Ovary (tissue), 3 donors: ENCODE measurements around the gene ZNF777.

Experiments used
- POLR2A ChIP-seq: fragments of 450-650 bp; IDR thresholded peaks from one replicate; pipeline ENCODE4 v1.6.1; 2017; ENCODE audit warnings: antibody characterized with exemption, mild to moderate bottlenecking, moderate library complexity
- TF ChIP-seq, protein P1 (sequence below), 3 donors: fragments of 450-650 bp in 2 of 3; fragments of 200-600 bp in 1 of 3; IDR thresholded peaks; one replicate each; pipeline versions ENCODE4 v1.5.1 to v1.8.0; 2016 to 2022; ENCODE audit warnings: antibody characterized with exemption in 3 of 3, mild to moderate bottlenecking in 1 of 3
- donor health status: DM: no; HTN: no; CAD: no.

GRCh38 chr7:149443523-149443922 is 17.3 kb downstream of the ZNF777 start:
- TF ChIP-seq, protein P1, sequence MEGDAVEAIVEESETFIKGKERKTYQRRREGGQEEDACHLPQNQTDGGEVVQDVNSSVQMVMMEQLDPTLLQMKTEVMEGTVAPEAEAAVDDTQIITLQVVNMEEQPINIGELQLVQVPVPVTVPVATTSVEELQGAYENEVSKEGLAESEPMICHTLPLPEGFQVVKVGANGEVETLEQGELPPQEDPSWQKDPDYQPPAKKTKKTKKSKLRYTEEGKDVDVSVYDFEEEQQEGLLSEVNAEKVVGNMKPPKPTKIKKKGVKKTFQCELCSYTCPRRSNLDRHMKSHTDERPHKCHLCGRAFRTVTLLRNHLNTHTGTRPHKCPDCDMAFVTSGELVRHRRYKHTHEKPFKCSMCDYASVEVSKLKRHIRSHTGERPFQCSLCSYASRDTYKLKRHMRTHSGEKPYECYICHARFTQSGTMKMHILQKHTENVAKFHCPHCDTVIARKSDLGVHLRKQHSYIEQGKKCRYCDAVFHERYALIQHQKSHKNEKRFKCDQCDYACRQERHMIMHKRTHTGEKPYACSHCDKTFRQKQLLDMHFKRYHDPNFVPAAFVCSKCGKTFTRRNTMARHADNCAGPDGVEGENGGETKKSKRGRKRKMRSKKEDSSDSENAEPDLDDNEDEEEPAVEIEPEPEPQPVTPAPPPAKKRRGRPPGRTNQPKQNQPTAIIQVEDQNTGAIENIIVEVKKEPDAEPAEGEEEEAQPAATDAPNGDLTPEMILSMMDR (IDR thresholded peaks at IDR 0.05) = no peak
- no peak for TF ChIP-seq POLR2A
